ENCODE results near the gene LMAN2L. TPM values are rescaled to one million over a fixed set of nuclear protein-coding genes. Genes with fewer than 3 reads are reported as not detected.

LMAN2L gene
- total and polyA plus RNA-seq, 2 of the 8 experiments (the other 6 are each of a cell fraction or from before 2014, with no cell fraction given) = 14.3 to 17.6 TPM

- TF ChIP-seq TAF7 (optimal IDR thresholded peaks at IDR 0.05; ENCODE audit: borderline replicate concordance, low read depth, low read length) (no peak), SIN3A (conservative IDR thresholded peaks at IDR 0.05 in 1 of 2, IDR thresholded peaks at IDR 0.05 in 1 of 2; ENCODE audit: low read depth in 1 of 2, low read length in 2 of 2) (no peak), NANOG (IDR thresholded peaks at IDR 0.05; ENCODE audit: insufficient read depth, low read depth, low read length, poor library complexity, severe bottlenecking) (no peak), BACH1 (IDR thresholded peaks at IDR 0.05; ENCODE audit: low read length) (no peak), POU5F1 (IDR thresholded peaks at IDR 0.05; ENCODE audit: low read depth, low read length) (no peak), SP4 (IDR thresholded peaks at IDR 0.05; ENCODE audit: low read length) (no peak), CEBPB (IDR thresholded peaks at IDR 0.05; ENCODE audit: low read depth, low read length) (no peak), RFX5 (IDR thresholded peaks at IDR 0.05; ENCODE audit: borderline replicate concordance, low read depth, low read length) (no peak), BRCA1 (IDR thresholded peaks at IDR 0.05; ENCODE audit: low read depth, low read length) (no peak), JUN (IDR thresholded peaks at IDR 0.05; ENCODE audit: low read depth, low read length) (no peak)
Observed at GRCh38 chr2:96687711-96688640, 51.9 kb downstream of the LMAN2L start (continued).

Data from H1 (cell line).